Stimulated activated memory B cell treated with anti-CD40 and anti-IgM and Interleukin-4, amounts not matched to agents 10 μg/mL and 1 μg/mL and 100 μg/mL, for 72 hours (primary cell): ENCODE results near the gene UNC13C.

Source experiments
- ATAC-seq: fragments of 150-1000 bp; cut with Tn5 transposase; 2 replicates; pipeline ENCODE4 v1.10.0; 2021
- H3K27ac Mint-ChIP-seq: one replicate; pipeline ENCODE4 v1.8.0; 2022; ENCODE audit warnings: mild to moderate bottlenecking, mixed read lengths
- H3K27me3 Mint-ChIP-seq: one replicate; pipeline ENCODE4 v1.8.0; 2022; ENCODE audit warnings: mixed read lengths
- H3K36me3 Mint-ChIP-seq: one replicate; pipeline ENCODE4 v1.8.0; 2022; ENCODE audit warnings: mixed read lengths
- H3K4me1 Mint-ChIP-seq: one replicate; pipeline ENCODE4 v1.8.0; 2022; ENCODE audit warnings: mixed read lengths
- H3K4me3 Mint-ChIP-seq: one replicate; pipeline ENCODE4 v1.8.0; 2022; ENCODE audit warnings: mild to moderate bottlenecking, moderate library complexity, mixed read lengths
- H3K9me3 Mint-ChIP-seq: one replicate; pipeline ENCODE4 v1.8.0; 2022; ENCODE audit warnings: mixed read lengths

Gene UNC13C

GRCh38 chr15:54506977-54507524 is 528.8 kb downstream of the UNC13C start:
- ATAC-seq: no peak
- no peaks in the 10 kb centered on the region for H3K4me1 Mint-ChIP-seq
- no peaks in the 10 kb centered on the region for H3K9me3 Mint-ChIP-seq
- H3K4me3 Mint-ChIP-seq: no peak overlapping the region
- H3K27me3 Mint-ChIP-seq: no peaks in the 10 kb centered on the region
- H3K36me3 Mint-ChIP-seq: no peaks in the 10 kb centered on the region
- no peak overlapping the region for H3K27ac Mint-ChIP-seq

- H3K9me3 Mint-ChIP-seq: no peaks in the 10 kb centered on the region
- no peaks in the 10 kb centered on the region for H3K36me3 Mint-ChIP-seq
- H3K27ac Mint-ChIP-seq: no peak overlapping the region
- H3K4me1 Mint-ChIP-seq: peaks cover 5% of the 10 kb centered on the region
- ATAC-seq: no peak
- no peaks in the 10 kb centered on the region for H3K27me3 Mint-ChIP-seq
- H3K4me3 Mint-ChIP-seq: no peak overlapping the region
Measured at GRCh38 chr15:54514601-54515000, 536.4 kb downstream of the UNC13C start.

- Mint-ChIP-seq H3K4me3 (no peak overlapping the region), H3K27me3 (no peaks in the 10 kb centered on the region), H3K9me3 (peaks cover 2% of the 10 kb centered on the region), H3K4me1 (peaks cover 6% of the 10 kb centered on the region), H3K27ac (no peak overlapping the region), H3K36me3 (no peaks in the 10 kb centered on the region)
- ATAC-seq: no peak
Measured at GRCh38 chr15:54515664-54516582, 537.7 kb downstream of the UNC13C start.

- H3K4me3 Mint-ChIP-seq: no peak overlapping the region
- H3K27me3 Mint-ChIP-seq: no peaks in the 10 kb centered on the region
- H3K9me3 Mint-ChIP-seq: peaks cover 2% of the 10 kb centered on the region
- ATAC-seq: no peak
- no peaks in the 10 kb centered on the region for H3K36me3 Mint-ChIP-seq
- no peak overlapping the region for H3K27ac Mint-ChIP-seq
- peaks cover 6% of the 10 kb centered on the region for H3K4me1 Mint-ChIP-seq
Measured at GRCh38 chr15:54517366-54517765, 539.1 kb downstream of the UNC13C start.

- Mint-ChIP-seq H3K4me3 (no peak overlapping the region), H3K36me3 (no peaks in the 10 kb centered on the region), H3K4me1 (peaks cover 6% of the 10 kb centered on the region), H3K9me3 (peaks cover 2% of the 10 kb centered on the region), H3K27me3 (no peaks in the 10 kb centered on the region), H3K27ac (no peak overlapping the region)
- ATAC-seq: no peak
Measured at GRCh38 chr15:54518156-54518882, 540.1 kb downstream of the UNC13C start.

GRCh38 chr15:54519577-54519976 is 541.3 kb downstream of the UNC13C start:
- no peak overlapping the region for H3K27ac Mint-ChIP-seq
- no peak for ATAC-seq
- H3K9me3 Mint-ChIP-seq: peaks cover 2% of the 10 kb centered on the region
- H3K27me3 Mint-ChIP-seq: no peaks in the 10 kb centered on the region
- peaks cover 6% of the 10 kb centered on the region for H3K4me1 Mint-ChIP-seq
- H3K4me3 Mint-ChIP-seq: no peak overlapping the region
- H3K36me3 Mint-ChIP-seq: no peaks in the 10 kb centered on the region

- H3K27ac Mint-ChIP-seq: no peak overlapping the region
- H3K4me1 Mint-ChIP-seq: peaks cover 6% of the 10 kb centered on the region
- peaks cover 2% of the 10 kb centered on the region for H3K9me3 Mint-ChIP-seq
- no peaks in the 10 kb centered on the region for H3K36me3 Mint-ChIP-seq
- ATAC-seq: no peak
- H3K4me3 Mint-ChIP-seq: no peak overlapping the region
- no peaks in the 10 kb centered on the region for H3K27me3 Mint-ChIP-seq
Measured at GRCh38 chr15:54520616-54521015, 542.4 kb downstream of the UNC13C start.

- Mint-ChIP-seq H3K4me3 (no peak overlapping the region), H3K9me3 (peaks cover 2% of the 10 kb centered on the region), H3K27ac (no peak overlapping the region), H3K4me1 (peaks cover 6% of the 10 kb centered on the region), H3K27me3 (no peaks in the 10 kb centered on the region), H3K36me3 (no peaks in the 10 kb centered on the region)
- ATAC-seq: no peak
Measured at GRCh38 chr15:54521206-54521605, 543.0 kb downstream of the UNC13C start.

- H3K4me1 Mint-ChIP-seq: no peaks in the 10 kb centered on the region
- H3K9me3 Mint-ChIP-seq: no peaks in the 10 kb centered on the region
- H3K4me3 Mint-ChIP-seq: no peak overlapping the region
- no peak overlapping the region for H3K27ac Mint-ChIP-seq
- no peaks in the 10 kb centered on the region for H3K36me3 Mint-ChIP-seq
- no peaks in the 10 kb centered on the region for H3K27me3 Mint-ChIP-seq
- no peak for ATAC-seq
Measured at GRCh38 chr15:54528021-54528420, 549.8 kb downstream of the UNC13C start.

GRCh38 chr15:54540721-54541120 is 562.5 kb downstream of the UNC13C start:
- no peak for ATAC-seq
- Mint-ChIP-seq H3K4me1 (no peaks in the 10 kb centered on the region), H3K27me3 (no peaks in the 10 kb centered on the region), H3K9me3 (peaks cover 20% of the 10 kb centered on the region), H3K27ac (no peak overlapping the region), H3K4me3 (no peak overlapping the region), H3K36me3 (no peaks in the 10 kb centered on the region)

- Mint-ChIP-seq H3K27ac (no peak overlapping the region), H3K4me1 (no peaks in the 10 kb centered on the region)
Measured at GRCh38 chr15:54547491-54547890, 569.2 kb downstream of the UNC13C start.

GRCh38 chr15:54550954-54551353 is 572.7 kb downstream of the UNC13C start:
- H3K9me3 Mint-ChIP-seq: peaks cover 1% of the 10 kb centered on the region
- H3K4me1 Mint-ChIP-seq: no peaks in the 10 kb centered on the region
- H3K27me3 Mint-ChIP-seq: no peaks in the 10 kb centered on the region
- no peak overlapping the region for H3K4me3 Mint-ChIP-seq
- ATAC-seq: no peak
- H3K27ac Mint-ChIP-seq: no peak overlapping the region
- no peaks in the 10 kb centered on the region for H3K36me3 Mint-ChIP-seq

More at GRCh38 chr15:54547491-54547890, 569.2 kb downstream of the UNC13C start:
- Mint-ChIP-seq H3K36me3 (no peaks in the 10 kb centered on the region), H3K4me3 (no peak overlapping the region), H3K9me3 (peaks cover 14% of the 10 kb centered on the region), H3K27me3 (no peaks in the 10 kb centered on the region)
- ATAC-seq: no peak

- Mint-ChIP-seq H3K4me3 (no peak overlapping the region), H3K4me1 (no peaks in the 10 kb centered on the region), H3K27me3 (no peaks in the 10 kb centered on the region), H3K36me3 (no peaks in the 10 kb centered on the region), H3K27ac (no peak overlapping the region), H3K9me3 (no peaks in the 10 kb centered on the region)
- ATAC-seq: no peak
Measured at GRCh38 chr15:54556231-54556630, 578.0 kb downstream of the UNC13C start.

GRCh38 chr15:54559405-54560069 is 581.3 kb downstream of the UNC13C start:
- no peak for ATAC-seq
- Mint-ChIP-seq H3K36me3 (no peaks in the 10 kb centered on the region), H3K4me3 (no peak overlapping the region), H3K4me1 (no peaks in the 10 kb centered on the region), H3K27me3 (no peaks in the 10 kb centered on the region), H3K9me3 (no peaks in the 10 kb centered on the region), H3K27ac (no peak overlapping the region)

GRCh38 chr15:54560417-54560816 is 582.2 kb downstream of the UNC13C start:
- Mint-ChIP-seq H3K4me3 (no peak overlapping the region), H3K27me3 (no peaks in the 10 kb centered on the region), H3K4me1 (no peaks in the 10 kb centered on the region), H3K27ac (no peak overlapping the region), H3K9me3 (no peaks in the 10 kb centered on the region), H3K36me3 (no peaks in the 10 kb centered on the region)
- no peak for ATAC-seq
